Left ventricle myocardium inferior (tissue), 1 donor: ENCODE data around the gene TSEN2. TPM values are rescaled to one million over a fixed set of nuclear protein-coding genes. Genes with fewer than 3 reads are reported as not detected.
A peak's percentile ranks its signal among the peaks of the same experiment; 100 is the strongest.

ENCODE experiments used
- DNase-seq: peaks from one replicate; pipeline ENCODE4 v3.0.0-alpha.2; 2020
- H3K27ac ChIP-seq: fragments of 200-600 bp; replicated peaks from 2 replicates; pipeline ENCODE4 v1.8.0; 2021
- H3K27me3 ChIP-seq: fragments of 200-600 bp; 2 replicates; pipeline ENCODE4 v1.8.0; 2021; ENCODE audit warnings: low read depth
- H3K36me3 ChIP-seq: fragments of 200-600 bp; 2 replicates; pipeline ENCODE4 v1.8.0; 2021
- H3K4me1 ChIP-seq: fragments of 200-600 bp; 2 replicates; pipeline ENCODE4 v1.8.0; 2021
- H3K4me3 ChIP-seq: fragments of 200-600 bp; 2 replicates; pipeline ENCODE4 v1.8.0; 2021; ENCODE audit warnings: mild to moderate bottlenecking, moderate library complexity
- H3K9me3 ChIP-seq: fragments of 200-600 bp; replicated peaks from 2 replicates; pipeline ENCODE4 v1.8.0; 2021
- intact Hi-C: fragments of 100-400 bp; cut with micrococcal nuclease; formaldehyde crosslinking; loops from one replicate; pipeline ENCODE4 v1.11.0; 2022
- total RNA-seq: library from RNA; stranded (reverse); fragmentation: NEBNext Ultra II Directional; extraction: Animal tissue kit (Norgen Biotek cat#: 25700); gene quantifications from one replicate; pipeline ENCODE4 v1.2.1, GENCODE V29; 2021
- TF ChIP-seq, protein P1 (sequence below): fragments of 200-600 bp; IDR thresholded peaks from 2 replicates; pipeline ENCODE4 v1.8.0; 2021; ENCODE audit warnings: antibody characterized with exemption, mild to moderate bottlenecking, borderline replicate concordance
- donor health status: DM: no; HTN: yes; CAD: no; lungs with severe emphysema.

TSEN2 gene
- total RNA-seq, 1 donor from 2014 or later = 22.5 TPM

DNA sequence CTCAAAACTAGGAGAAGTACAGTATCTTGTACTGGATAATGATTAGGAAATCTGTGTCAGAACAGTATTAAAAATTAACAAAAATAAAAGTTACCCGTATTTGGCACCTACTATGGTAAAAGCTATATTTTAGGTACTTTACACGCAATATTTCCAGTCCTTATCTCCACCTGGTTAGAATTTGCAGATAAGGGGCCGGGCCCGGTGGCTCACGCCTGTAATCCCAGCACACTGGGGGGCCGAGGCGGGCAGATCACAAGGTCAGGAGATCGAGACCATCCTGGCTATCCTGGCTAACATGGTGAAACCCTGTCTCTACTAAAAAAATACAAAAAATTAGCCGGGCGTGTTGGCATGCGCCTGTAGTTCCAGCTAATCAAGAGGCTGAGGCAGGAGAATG is 32.6 kb downstream of the TSEN2 start:
- Histone ChIP-seq H3K4me1 (peaks cover 55% of the 10 kb centered on the region), H3K9me3 (no peaks in the 10 kb centered on the region), H3K27me3 (no peaks in the 10 kb centered on the region), H3K27ac (no peak overlapping the region), H3K4me3 (no peak overlapping the region), H3K36me3 (peaks cover 14% of the 10 kb centered on the region)
- intact Hi-C loops = no loop called here
- no peak for DNase-seq
- TF ChIP-seq, protein P1, sequence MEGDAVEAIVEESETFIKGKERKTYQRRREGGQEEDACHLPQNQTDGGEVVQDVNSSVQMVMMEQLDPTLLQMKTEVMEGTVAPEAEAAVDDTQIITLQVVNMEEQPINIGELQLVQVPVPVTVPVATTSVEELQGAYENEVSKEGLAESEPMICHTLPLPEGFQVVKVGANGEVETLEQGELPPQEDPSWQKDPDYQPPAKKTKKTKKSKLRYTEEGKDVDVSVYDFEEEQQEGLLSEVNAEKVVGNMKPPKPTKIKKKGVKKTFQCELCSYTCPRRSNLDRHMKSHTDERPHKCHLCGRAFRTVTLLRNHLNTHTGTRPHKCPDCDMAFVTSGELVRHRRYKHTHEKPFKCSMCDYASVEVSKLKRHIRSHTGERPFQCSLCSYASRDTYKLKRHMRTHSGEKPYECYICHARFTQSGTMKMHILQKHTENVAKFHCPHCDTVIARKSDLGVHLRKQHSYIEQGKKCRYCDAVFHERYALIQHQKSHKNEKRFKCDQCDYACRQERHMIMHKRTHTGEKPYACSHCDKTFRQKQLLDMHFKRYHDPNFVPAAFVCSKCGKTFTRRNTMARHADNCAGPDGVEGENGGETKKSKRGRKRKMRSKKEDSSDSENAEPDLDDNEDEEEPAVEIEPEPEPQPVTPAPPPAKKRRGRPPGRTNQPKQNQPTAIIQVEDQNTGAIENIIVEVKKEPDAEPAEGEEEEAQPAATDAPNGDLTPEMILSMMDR = no peak

DNA sequence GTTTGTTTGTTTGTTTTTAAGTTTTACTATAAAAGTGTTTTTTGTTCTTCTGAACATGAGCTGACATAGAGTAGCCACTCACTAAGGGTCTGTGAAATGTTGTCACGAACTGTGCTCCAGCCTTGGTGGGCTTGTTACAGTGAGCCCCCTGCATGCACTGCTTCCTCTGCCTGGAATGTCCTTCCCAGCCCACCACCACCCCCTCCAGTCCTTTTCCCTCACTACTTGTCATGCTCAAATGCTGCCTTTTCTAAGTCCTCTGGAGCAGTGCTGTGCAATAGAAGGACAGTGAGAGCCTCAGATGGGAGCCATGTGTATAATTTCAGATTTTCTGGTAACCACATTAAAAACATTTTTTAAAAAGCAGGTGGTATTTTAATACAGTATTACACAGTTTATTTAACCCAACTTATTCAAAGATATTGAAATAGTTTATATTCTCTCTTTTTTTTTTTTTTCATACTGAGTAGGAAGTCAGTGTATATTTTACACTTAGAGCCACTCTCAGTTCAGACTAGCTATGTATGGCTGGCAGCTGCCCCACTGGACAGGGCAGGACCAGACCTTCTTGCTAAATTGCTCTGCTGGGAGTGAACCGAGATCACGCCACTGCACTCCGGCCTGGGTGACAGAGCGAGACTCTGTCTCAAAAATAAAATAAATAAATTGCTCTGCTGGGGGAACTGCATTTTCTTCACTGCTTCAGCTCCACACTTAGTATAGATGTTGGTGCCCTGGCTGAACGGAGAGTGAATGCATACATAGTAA is 34.2 kb downstream of the TSEN2 start:
- peak; percentile 27 for DNase-seq
- TF ChIP-seq, protein P1 = no peak
- H3K4me3 ChIP-seq = no peak overlapping the region
- intact Hi-C loops = no loop called here
- H3K27me3 ChIP-seq = no peaks in the 10 kb centered on the region
- H3K36me3 ChIP-seq = peaks cover 14% of the 10 kb centered on the region
- H3K9me3 ChIP-seq = no peaks in the 10 kb centered on the region
- peak overlapping the region; percentile 44 for H3K27ac ChIP-seq
- peaks cover 54% of the 10 kb centered on the region for H3K4me1 ChIP-seq

- intact Hi-C loops = no loop called here
- DNase-seq = no peak
- TF ChIP-seq, protein P1 = no peak
- Histone ChIP-seq H3K4me1 (peaks cover 34% of the 10 kb centered on the region), H3K27me3 (no peaks in the 10 kb centered on the region), H3K9me3 (no peaks in the 10 kb centered on the region), H3K4me3 (no peak overlapping the region), H3K27ac (no peak overlapping the region), H3K36me3 (peaks cover 18% of the 10 kb centered on the region)
These were observed 36.7 kb downstream of the TSEN2 start for GRCh38 chr3:12521010-12521409.

GRCh38 chr3:12522721-12523120 is 38.4 kb downstream of the TSEN2 start:
- Histone ChIP-seq H3K4me1 (peaks cover 28% of the 10 kb centered on the region), H3K27ac (peak overlapping the region; percentile 71), H3K9me3 (no peaks in the 10 kb centered on the region), H3K4me3 (no peak overlapping the region), H3K36me3 (peaks cover 23% of the 10 kb centered on the region), H3K27me3 (no peaks in the 10 kb centered on the region)
- TF ChIP-seq, protein P1 = peak; percentile 60
- intact Hi-C loops = no loop called here
- DNase-seq = peak; percentile 46

- H3K4me1 ChIP-seq = peaks cover 5% of the 10 kb centered on the region
- no peaks in the 10 kb centered on the region for H3K27me3 ChIP-seq
- TF ChIP-seq, protein P1 = no peak
- H3K36me3 ChIP-seq = peaks cover 45% of the 10 kb centered on the region
- H3K4me3 ChIP-seq = no peak overlapping the region
- no peaks in the 10 kb centered on the region for H3K9me3 ChIP-seq
- no peak for DNase-seq
- H3K27ac ChIP-seq = no peak overlapping the region
- intact Hi-C loops = no loop called here
These were observed 43.5 kb downstream of the TSEN2 start for GRCh38 chr3:12527757-12528143.
